ENCODE results near the gene PDE4B.
A peak's percentile ranks its signal among the peaks of the same experiment; 100 is the strongest.
"Not testable (repeated sequence)": the region's sequence is repeated elsewhere in the genome, so short reads cannot be mapped to it uniquely, and the experiment has no call there.

PDE4B gene

DNA sequence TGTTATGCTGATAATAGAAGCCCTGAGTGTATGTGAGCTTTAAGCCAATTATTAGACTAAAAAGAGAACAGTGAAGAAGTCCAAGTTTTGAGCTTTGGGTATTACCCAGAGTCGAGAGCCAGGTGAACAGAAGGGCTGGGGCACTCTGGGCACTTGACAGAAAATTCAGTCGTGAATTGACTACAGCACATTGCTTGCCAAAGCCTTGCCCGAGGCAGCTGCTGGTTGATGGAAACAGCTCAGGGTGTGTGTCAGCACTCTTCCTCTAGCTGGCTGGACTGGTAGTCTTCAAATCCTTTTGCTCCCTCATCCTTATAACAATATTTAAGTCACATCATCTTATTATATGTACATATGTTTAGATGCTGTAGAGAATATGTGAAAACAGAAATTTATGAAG lies 21.3 kb downstream of the PDE4B start:
- intact Hi-C loops (cut with DNase I), result no loop called here
- peak in 8 of 10 donors; percentile 10 to 85 (median 34) for DNase-seq

DNA sequence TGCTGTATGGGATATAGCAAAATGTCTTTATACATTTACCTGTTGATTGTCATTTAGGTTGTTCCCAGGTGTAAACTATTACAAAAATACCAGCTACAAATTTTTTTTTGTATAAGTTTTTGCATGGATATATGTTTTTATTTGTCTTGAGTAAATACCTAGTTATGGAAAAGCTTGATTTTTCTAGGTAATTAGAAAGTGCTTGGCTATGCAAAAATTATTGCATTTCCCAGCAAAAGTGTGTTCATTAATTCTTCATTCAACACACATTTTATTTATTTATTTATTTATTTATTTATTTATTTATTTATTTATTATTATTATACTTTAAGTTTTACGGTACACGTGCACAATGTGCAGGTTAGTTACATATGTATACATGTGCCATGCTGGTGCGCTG lies 22.1 kb downstream of the PDE4B start:
- no peak for DNase-seq
- intact Hi-C loops (cut with DNase I), result no loop called here

DNA sequence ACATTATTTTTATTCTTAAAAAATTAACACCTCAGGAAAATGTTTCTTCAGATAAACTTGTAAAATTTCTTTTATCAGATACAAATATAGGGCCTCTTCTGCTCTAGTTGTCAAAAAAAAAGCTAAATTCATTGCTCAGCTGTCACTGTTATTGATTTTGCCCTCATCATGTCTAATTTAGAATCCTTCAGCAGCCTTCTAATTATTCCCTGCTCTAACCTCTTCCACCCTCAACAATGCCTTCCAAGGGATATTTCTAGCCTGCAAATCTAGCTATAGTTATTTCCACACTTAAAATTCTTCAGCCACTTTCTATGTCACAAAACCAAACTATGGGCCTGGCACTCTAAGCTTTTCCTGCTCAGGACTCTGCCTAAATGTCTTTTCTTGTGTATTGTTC lies 25.2 kb downstream of the PDE4B start:
- no peak for DNase-seq

DNA sequence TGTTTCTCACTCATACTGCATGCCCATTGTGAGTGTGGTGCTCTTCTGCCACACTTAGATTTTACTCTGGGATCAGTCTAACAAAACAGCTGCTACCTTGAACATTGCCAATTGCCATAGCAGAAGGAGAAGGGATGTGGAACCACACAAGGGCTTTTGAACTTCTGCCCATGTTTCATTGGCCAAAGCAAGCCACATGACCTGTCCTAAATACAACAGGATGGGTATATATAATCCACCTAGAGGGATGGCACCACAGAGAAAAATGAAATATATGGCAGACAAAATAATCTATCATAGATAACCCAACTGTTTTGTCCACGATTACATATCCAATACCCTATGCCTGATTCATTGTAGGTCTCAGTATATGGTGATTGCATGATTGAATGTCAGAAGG lies 26.3 kb downstream of the PDE4B start:
- intact Hi-C loops (cut with DNase I), result no loop called here

More for the DNA sequence above, 25.2 kb downstream of the PDE4B start:
- intact Hi-C loops (cut with DNase I), result no loop called here

DNA sequence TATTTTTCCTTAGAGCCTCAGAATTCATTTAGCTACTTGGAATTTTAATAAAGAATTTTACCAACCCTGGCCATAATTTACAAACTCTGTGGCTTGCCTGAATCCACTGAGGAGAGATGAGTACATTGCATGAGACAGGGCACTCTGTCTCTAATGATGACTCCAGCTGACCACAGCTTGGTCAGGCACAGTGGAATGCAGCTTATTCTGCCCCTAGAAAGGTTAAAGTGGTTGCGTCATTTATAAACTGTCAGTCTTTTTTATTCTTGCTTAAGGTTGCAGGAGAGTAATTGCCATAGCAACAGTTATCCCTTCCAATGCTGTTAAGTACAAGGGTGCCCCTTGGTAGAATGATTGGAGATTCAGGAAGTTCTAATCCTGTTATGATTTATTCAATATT lies 28.3 kb downstream of the PDE4B start:
- DNase-seq, result no peak
- intact Hi-C loops (cut with DNase I), result no loop called here

More for the DNA sequence above, 26.3 kb downstream of the PDE4B start:
- DNase-seq, result no peak

DNA sequence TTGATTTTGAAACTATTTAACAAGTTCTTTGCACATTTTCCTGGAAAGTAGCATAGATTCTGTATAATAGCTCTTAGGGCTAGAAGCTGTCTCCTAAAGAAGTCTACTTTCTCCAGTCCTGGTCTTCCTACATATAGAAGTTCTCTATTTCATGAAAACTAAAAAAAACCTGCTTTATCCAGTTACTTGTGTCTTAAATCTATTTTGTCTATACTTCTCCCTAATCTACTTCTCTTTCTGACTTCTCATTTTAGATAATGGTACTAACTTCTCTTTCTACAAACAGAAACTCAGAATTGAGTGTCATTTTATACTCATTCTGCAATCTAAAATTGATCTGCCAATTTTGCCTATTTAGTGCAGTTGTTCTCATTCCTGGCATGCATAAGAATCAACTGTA lies 28.7 kb downstream of the PDE4B start:
- intact Hi-C loops (cut with DNase I), result no loop called here
- DNase-seq, result no peak

DNA sequence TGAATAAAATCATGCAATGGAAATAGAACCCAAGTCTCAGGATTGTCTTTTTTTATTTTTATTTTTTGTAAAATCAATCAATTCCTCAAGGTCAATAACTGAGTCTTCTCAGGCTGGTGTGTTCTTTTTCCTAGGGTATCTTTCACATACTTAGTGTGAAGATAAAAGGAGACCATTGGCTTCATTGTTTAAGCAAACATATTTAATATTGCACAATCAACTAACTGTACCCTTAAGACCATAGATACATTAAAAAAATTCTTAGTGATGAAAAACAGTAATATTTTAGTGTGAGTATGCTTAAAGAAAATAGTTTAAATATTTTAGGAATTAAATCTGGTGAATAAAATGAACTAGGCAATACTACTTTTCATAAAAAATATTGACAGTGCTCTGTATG lies 31.4 kb downstream of the PDE4B start:
- no peak for DNase-seq
- intact Hi-C loops (cut with DNase I), result no loop called here

DNA sequence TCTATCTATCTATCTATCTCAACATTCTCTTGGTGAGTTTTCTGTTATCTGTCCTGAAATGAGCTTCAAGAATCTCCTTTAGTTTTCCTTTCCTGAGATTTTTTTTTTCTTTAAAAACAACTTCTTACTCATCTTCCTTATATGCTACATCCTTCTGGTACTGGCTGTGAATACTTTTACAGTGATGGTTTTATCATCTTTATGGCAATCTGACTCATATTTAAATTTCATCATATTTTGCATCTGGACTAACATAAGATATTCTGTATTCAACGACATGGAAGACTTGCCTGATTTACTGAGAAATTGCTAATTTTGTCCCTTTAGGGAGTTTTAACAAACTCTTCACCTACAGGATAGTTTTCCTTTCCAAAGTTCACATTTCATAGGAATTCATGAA lies 33.0 kb downstream of the PDE4B start:
- intact Hi-C loops (cut with DNase I), result no loop called here
- DNase-seq, result no peak

DNA sequence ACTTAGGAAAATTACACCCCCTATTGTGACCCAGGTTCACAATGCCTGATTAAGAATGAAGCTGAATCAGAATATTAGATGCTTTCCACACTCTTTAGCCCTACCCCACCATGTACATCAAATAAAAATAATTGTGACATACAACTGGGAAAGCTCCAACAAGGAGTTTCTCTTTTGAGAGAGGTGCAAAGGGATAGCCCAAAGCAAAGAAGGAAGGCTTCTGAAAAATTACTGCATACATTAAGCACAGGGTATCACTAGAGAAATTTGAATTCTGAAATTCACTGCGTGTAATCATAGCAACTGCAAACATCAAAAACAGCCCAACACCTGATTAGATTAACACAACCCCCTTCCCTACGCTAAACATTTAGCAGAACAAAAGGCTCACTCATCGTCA lies 34.1 kb downstream of the PDE4B start:
- no peak for DNase-seq
- intact Hi-C loops (cut with DNase I), result no loop called here

DNA sequence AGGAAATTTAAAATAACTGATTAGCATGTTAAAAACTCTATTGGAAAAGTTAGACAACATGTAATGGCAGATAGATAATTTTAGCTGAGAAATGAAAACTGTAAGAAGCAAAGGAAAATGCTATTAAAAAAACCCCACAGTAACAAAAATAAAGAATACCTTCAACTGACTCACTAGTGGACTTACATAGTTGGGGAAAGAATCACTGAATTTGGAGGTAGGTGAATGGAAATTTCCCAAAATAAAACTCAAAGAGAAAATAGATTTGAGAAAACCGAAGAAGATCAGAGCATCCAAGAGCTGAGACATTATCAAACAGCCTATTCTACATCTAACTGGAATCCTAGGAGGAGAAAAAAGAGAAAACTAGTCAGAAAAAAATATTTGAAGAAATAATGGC lies 34.7 kb downstream of the PDE4B start:
- intact Hi-C loops (cut with DNase I), result no loop called here

DNA sequence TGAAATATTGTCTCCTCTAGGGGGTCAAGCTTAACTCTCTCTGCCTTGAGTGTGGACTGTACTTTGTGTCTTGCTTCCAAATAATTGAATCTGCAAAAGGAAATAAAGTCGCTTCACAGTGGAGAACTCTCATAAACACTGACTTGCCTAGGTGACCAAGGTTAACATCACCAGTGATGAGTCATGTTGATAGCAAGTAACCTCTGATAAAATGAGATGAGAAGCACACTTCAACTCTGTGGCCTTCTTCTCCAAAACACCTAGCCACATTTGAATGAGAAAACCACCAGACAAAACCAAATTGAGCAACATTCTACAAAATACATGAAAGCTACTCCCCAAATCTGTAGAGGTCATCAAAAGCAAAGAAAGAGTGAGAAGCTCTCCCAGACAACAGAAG lies 37.6 kb downstream of the PDE4B start:
- intact Hi-C loops (cut with DNase I), result no loop called here
- DNase-seq, result no peak

More for the DNA sequence above, 34.7 kb downstream of the PDE4B start:
- no peak for DNase-seq

DNA sequence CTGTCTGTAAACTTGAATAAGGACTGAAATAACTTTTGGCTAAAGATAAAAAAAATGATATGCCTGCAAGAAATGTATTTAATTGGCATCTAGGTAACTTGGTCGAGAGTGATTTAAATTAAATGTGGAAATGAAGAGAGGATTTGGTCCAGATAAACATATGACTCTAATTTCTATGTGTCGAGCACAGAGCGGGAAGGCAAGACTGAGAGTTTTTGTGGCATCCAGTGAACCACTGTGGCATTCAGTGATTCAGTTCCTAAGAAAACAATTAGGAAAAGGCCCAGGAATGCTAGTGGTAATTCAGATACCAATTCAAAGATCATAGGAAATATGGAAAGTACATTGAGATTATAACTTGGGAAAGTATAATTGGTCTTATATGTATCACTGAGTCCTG lies 39.6 kb downstream of the PDE4B start:
- DNase-seq, result no peak
- intact Hi-C loops (cut with DNase I), result no loop called here

DNA sequence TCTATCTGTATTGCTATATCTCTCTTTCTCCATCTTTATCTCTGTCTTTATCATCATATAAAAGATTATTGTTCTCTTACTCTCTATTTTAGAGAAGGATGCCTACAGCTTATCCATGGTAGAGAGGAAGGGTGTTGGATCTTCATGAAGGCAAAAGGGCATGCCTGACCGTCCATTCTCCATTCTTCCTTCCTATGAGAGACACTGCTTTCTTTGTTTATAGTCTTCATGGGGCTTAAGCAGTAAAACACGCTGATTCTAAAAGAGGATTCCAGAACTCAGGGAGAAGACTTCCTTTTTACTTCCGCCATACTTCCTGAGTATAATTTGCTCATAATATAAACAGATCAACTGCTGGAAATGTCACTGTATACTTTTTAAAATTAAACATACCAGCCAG lies 44.0 kb downstream of the PDE4B start:
- intact Hi-C loops (cut with DNase I), result no loop called here
- DNase-seq, result no peak

DNA sequence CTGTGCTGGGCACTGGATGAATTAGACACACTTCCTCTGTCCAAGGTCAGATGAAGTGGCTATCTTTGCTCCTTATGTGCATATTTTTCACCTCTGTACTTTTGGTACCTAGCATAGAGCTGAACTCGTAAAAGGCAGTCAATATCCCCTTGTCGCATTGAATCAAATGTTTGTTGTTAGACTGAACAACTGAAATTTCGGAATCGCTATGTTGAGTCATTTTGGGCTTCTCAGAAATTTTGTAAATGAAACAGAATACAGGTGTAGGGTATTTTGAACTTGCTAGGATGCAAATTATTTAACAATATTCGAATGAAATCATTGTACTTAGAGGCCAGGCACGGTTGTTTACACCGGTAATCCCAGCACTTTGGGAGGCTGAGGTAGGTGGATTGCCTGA lies 48.0 kb downstream of the PDE4B start:
- no peak for DNase-seq
- intact Hi-C loops (cut with DNase I), result no loop called here

DNA sequence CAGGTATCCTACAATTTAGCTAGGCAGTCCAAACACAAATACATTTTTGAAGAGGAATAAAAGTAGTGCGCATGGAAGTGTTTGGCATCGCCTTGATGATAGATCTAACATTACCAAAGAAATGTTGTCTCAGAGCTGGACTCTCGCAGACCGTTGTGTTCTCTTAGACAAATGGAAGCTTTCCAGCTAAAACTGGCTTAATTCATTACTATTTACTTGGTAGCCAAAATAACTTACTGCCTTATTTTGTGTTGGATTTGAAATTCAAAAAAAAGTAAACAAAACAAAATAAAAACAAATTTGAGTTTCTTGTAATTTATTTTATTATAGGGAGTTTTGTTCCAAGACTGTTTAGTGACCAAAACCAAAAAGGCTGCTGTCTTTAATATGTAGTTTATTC lies 51.6 kb downstream of the PDE4B start:
- DNase-seq, result no peak
- intact Hi-C loops (cut with DNase I), result no loop called here

DNA sequence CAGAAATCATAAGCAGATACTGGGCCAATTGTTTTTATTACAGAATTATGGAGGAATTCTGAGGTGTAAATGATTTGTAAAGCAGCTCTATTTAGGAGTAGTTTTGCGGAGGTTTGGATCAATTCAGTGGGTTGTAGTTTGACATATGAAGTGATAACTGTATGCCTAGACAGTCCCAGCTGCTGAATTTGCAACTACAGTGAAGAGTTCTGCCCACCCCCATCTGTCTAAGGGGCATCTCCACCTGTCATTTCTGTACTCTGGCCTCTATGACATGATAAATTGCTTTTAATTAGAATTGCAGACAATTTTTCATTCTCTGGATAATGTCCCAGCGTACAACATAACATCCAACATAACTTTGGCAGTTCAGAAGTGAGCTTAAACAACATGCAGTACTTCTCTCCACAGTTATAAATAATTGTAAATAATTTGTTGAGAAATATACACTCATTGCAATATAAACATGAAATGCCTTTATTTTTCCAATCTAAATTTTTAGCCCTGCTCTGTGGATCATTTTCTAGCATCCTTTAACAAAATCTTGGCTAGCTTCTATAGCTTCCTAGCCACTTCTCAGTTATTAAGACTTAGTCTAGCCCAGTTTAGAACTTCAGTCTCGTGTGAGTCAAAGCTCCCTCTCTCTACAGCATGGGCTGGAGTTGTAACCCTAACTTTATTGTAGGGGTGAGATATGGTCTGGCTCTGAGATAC lies 52.3 kb downstream of the PDE4B start:
- intact Hi-C loops (cut with DNase I), result no loop called here
- no peak for DNase-seq

DNA sequence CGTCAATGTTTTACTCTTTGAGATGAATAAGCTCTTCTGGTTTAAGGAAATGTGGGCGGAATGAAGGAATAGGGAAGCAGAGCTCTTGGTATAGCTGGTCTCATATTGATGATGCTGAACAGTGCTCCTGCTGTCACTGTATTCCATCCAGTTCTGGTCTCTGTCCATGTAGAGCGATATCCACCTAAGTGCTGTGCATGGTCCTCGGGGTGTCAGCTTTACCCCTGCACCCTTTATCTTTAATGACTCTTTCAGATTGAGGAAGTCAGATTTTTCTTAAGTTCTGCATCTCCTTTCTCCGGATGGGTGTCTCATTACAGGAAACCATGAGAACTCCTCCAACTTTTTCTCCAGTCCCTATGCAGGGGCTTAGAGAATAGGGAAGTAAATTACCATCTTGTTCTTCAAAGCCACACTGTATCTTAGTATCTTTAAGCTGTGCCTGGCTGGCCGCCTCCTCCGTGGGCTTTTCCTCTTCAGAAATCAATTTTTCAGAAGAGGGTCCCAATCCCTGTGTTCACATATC lies 52.9 kb downstream of the PDE4B start:
- DNase-seq, result no peak
- intact Hi-C loops (cut with DNase I), result no loop called here

DNA sequence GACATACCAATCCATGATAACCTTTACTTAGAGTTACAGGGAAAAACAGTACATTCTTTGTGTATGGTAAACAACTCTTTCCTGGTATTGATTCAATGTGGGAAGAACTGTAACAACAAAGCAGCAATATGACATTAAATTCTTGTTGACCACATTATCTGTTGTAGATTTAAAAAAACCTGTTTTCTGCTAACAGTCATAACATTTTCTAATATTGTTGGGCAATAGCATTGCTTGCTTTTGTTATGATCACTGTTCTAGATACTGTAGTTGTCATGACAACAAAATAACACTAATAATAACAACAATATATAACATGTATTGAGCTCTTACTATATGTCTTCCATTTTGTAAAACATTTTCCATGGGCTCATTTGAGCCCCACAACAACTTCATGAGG lies 54.2 kb downstream of the PDE4B start:
- intact Hi-C loops (cut with DNase I), result no loop called here
- no peak for DNase-seq

DNA sequence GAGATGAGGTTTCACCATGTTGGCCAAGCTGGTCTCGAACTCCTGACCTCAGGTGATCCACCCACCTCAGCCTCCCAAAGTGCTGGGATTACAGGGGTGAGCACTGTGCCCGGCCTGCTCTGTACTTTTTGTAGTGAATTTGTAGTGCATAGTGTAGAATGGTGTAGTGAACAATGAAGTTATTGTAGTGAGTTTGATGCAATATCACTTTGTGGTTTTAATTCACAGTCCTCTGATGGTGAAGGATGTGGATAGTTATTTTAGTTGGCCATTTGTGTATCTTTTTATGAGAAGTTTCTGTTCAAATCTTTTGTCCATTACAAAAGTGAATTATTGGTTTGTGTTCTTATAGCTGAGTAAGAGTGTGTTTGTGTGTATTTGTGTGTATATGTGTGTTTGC lies 57.6 kb downstream of the PDE4B start:
- DNase-seq, result no peak
- intact Hi-C loops (cut with DNase I), result no loop called here

DNA sequence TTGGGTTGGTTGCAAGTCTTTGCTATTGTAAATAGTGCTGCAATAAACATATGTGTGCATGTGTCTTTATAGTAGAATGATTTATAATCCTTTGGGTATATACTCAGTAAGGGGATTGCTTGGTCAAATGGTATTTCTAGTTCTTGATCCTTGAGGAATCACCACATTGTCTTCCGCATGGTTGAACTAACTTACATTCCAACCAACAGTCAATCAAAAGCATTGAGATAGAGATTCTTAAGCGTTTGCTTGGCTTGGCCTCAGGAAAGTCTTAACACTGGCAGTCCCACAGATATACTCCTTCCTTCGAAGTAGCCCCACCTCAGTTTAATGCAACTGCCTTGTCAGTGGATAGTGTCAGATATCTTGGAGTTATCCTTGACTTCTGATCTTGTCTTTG lies 63.9 kb downstream of the PDE4B start:
- DNase-seq; intact Hi-C loops (cut with DNase I): not testable (repeated sequence)

DNA sequence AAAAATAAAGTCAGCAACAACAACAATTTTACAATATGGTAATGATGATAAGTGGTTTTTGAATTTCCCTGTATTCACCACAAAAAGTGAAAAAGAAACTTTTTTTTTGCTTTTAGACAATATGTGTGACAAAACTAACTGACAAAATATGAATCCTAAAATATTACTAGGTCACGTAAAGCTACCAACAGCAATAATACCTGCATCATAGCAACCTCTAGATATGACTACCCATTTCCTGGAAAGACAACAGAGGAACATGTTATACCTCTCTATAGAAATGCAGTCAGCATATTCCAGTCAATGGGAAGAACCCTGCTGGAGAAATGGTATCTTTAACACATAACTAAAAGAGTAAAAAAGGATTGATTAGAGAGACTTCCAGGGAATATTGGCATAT lies 73.7 kb downstream of the PDE4B start:
- no peak for DNase-seq

DNA sequence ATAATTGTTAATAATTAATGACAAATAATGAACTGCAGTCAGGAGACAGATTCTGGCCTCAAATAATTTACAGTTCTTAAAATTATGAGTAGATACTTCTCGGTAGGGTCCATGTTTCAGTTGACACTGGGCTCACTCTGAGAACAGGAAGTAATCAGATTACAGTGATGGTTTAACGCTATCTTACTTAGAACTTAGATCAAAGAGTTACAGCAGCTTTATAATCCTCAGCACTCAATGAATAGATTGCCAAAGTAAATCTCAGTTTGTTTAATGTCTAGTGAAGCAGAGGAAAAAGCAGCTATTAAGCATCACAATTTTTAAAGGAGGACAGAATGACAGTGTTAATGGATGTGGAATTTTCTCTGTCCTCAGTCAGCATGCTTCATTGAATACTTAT lies 79.6 kb downstream of the PDE4B start:
- DNase-seq, result no peak
- intact Hi-C loops (cut with DNase I), result no loop called here

More for the DNA sequence above, 73.7 kb downstream of the PDE4B start:
- intact Hi-C loops (cut with DNase I), result no loop called here

DNA sequence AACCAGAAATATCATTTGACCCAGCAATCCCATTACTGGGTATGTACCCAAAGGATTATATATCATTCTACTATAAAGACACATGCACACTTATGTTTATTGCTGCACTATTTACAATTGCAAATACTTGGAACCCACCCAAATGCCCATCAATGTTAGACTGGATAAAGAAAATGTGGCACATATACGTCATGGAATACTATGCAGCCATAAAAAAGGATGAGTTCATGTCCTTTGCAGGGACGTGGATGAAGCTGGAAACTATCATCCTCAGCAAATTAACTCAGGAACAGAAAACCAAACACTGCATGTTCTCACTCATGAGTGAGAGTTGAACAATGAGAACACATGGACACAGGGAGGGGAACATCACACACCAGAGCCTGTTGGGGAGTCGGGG lies 85.6 kb downstream of the PDE4B start:
- intact Hi-C loops (cut with DNase I); DNase-seq: not testable (repeated sequence)

Measured in posterior cingulate gyrus (tissue), 11 donors.